IPS-18a (cell line): ENCODE results near the gene ATXN10.

Experiments used
- H3K27ac ChIP-seq: one replicate; pipeline ENCODE4 v1.5.1; 2013; ENCODE audit warnings: low read length
- H3K27me3 ChIP-seq: one replicate; pipeline ENCODE4 v1.6.1; 2013; ENCODE audit warnings: mild to moderate bottlenecking, low read length; ENCODE audit not compliant: control insufficient read depth, insufficient read depth
- H3K36me3 ChIP-seq: one replicate; pipeline ENCODE4 v1.6.1; 2013; ENCODE audit warnings: low read depth, low read length; ENCODE audit not compliant: control insufficient read depth
- H3K4me1 ChIP-seq: one replicate; pipeline ENCODE4 v1.6.1; 2013; ENCODE audit warnings: low read depth, low read length; ENCODE audit not compliant: control insufficient read depth
- H3K4me3 ChIP-seq: one replicate; pipeline ENCODE4 v1.5.1; 2013; ENCODE audit warnings: low read length
- H3K9ac ChIP-seq: one replicate; pipeline ENCODE4 v1.6.1; 2013; ENCODE audit warnings: mild to moderate bottlenecking, low read length, moderate library complexity
- H3K9me3 ChIP-seq: one replicate; pipeline ENCODE4 v1.6.1; 2013; ENCODE audit warnings: low read depth, low read length; ENCODE audit not compliant: control insufficient read depth

Gene ATXN10

DNA sequence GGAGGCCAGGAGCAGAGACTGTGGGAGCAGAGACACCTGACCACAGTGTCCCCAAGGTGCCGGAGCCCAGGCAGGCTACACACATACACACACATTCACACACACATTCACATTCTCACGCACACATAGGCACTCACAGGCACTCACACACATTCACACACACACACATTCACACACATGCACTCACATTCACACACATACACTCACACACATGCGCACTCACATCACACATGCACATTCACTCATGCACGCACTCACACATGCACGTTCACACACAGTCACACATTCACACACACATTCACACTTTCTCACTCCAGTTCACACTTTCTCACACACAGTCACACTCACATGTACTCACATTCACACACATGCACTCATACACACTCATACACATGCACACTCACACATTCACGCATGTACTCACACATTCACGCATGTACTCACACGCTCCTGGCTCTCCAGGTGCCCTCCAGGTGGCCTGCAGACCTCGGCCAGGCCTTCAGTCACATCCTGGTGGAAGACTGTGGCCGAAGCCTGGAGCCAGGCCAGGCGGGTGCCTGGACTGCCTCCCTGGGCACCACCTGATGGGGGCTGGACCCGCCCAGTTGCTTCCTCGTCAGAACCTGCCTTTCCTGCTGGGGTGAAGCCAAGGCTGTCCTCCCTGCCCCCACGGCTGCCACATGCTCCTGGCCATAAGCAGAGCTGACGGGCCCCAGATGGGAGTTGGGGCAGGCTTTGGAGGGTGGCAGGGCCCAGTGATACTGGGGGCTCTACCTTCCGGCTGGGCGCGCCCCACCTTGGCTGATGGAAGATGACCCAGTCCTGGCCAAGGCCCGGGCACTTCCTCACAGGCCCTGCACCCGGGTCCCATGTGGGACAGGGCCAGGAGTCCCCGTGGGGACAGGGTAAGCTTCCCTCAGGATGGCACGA, 215.8 kb downstream of the ATXN10 start:
- Histone ChIP-seq H3K9me3 (no peaks in the 10 kb centered on the region), H3K27ac (no peak overlapping the region), H3K36me3 (no peaks in the 10 kb centered on the region), H3K4me3 (no peak overlapping the region), H3K9ac (no peak overlapping the region), H3K4me1 (no peaks in the 10 kb centered on the region), H3K27me3 (peaks cover 1% of the 10 kb centered on the region)

DNA sequence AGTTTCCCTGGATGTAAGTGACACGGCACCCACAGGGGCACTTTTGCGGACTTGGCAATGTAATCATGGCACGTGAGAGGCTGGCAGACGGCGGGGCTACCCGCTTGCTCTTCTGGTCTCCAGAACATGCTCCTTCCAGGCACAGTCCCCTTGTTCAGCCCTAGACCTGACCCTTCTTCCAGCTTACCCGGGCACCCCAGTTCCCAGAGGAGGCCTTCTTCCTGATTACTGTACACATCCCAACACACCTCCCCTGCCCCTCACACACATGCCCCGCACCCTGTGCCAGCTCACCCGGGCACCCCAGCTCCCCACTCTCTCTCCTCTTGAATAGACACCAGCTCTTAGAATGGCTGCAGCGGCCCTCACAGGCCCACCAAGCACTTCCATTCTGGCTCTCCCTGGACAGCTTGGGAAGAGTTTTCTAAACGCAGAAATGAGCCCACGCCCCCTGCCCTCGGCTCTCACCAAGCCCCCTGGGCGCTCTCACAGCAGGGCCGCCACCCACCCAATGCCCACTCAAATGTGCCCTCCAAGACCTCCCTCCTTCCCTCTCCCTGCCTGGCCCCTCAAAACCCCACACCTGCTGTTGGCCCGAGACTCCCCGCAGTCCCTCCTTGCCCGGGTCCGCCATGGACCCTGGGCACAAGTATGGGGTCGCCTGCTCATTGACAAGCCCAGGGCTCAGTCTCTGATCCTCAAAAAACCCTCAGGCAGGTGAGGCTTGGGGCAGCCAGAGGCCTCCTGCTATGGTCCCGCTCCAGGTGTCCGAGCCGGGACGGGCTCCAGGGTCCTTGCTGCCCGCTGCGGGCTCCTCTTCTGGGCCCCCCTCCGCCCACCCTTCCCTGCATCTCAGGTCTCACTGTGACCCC, 216.8 kb downstream of the ATXN10 start:
- H3K4me1 ChIP-seq: no peaks in the 10 kb centered on the region
- no peak overlapping the region for H3K9ac ChIP-seq
- H3K9me3 ChIP-seq: no peaks in the 10 kb centered on the region
- H3K36me3 ChIP-seq: no peaks in the 10 kb centered on the region
- H3K27me3 ChIP-seq: no peaks in the 10 kb centered on the region
- H3K27ac ChIP-seq: no peak overlapping the region
- H3K4me3 ChIP-seq: no peak overlapping the region

DNA sequence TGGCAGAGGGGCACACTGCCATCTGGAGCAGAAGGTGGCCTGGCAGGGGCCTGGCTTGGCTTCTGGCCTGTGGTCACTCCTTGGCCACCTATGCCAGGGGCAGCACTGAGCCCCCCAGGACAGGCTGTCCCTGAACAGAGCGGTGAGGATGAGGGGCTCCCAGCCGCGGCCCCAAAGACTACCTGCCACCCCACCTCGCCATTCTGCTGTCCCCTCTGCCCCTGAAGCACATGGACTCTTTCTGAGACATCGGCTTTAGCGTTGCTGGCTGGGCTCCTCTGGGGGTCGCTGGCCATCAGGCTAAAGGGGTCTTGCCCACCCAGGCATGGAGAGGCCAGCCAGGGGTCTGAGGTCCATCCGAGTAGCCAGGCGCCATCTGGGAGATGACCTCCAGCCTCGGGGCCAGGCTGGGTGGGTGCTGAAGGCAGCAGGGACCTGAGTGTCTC, 217.5 kb downstream of the ATXN10 start:
- Histone ChIP-seq H3K27ac (no peak overlapping the region), H3K4me3 (no peak overlapping the region)

DNA sequence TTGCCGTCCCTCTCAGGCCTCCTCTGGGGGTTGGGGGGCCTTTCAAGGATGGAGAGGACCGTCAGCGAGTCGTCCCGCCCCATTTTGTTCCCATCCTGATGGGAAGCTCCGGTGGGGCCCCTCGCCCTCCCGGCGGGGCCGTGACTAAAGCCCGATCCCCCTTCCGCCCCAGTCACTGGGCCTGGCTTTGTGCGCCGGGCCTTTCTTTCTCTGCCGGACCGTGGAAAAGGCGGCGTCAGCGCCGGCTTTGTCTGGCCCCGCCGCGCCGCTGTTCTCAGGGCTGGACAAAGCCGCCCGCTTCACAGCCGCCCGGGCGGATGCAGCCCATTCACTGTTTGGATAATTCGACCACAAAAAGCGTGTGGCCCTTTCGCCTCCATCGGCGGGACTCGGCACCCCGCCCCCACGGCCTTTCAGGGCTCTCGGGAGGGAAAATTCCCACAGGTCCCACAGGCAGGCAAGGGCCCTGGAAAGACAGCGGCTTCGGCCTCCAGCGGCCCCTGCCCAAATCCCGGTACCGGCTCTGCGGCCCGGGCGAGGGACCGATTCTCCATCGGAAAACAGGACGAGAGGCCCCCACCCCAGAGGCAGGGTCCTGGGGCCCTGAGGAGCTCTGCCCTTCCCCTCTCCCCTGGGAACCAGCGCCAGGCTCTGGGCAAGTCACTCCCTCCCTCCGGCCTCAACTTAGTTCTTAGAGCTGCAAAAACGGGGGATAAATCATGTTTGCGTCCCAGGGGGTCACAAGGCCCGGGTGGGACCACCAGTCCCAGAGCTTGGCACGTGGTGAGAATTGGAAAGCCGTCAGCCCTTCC, 218.1 kb downstream of the ATXN10 start:
- no peak overlapping the region for H3K9ac ChIP-seq
- H3K27ac ChIP-seq: no peak overlapping the region
- no peaks in the 10 kb centered on the region for H3K4me1 ChIP-seq
- no peaks in the 10 kb centered on the region for H3K9me3 ChIP-seq
- H3K27me3 ChIP-seq: no peaks in the 10 kb centered on the region
- H3K4me3 ChIP-seq: no peak overlapping the region
- H3K36me3 ChIP-seq: no peaks in the 10 kb centered on the region

More for the DNA sequence above, 217.5 kb downstream of the ATXN10 start:
- no peaks in the 10 kb centered on the region for H3K27me3 ChIP-seq
- H3K4me1 ChIP-seq: no peaks in the 10 kb centered on the region
- no peak overlapping the region for H3K9ac ChIP-seq
- no peaks in the 10 kb centered on the region for H3K36me3 ChIP-seq
- no peaks in the 10 kb centered on the region for H3K9me3 ChIP-seq

DNA sequence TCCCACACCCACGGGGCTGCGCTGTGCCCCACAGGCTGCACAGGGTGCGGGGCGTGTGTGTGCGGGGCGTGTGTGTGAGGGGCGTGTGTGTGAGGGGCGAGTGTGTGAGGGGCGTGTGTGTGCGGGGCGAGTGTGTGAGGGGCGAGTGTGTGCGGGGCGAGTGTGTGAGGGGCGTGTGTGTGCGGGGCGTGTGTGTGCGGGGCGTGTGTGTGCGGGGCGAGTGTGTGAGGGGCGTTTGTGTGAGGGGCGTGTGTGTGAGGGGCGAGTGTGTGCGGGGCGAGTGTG, 218.7 kb downstream of the ATXN10 start:
- Histone ChIP-seq H3K9ac (no peak overlapping the region), H3K4me3 (no peak overlapping the region), H3K27ac (no peak overlapping the region), H3K36me3 (no peaks in the 10 kb centered on the region), H3K9me3 (no peaks in the 10 kb centered on the region), H3K4me1 (no peaks in the 10 kb centered on the region), H3K27me3 (no peaks in the 10 kb centered on the region)

DNA sequence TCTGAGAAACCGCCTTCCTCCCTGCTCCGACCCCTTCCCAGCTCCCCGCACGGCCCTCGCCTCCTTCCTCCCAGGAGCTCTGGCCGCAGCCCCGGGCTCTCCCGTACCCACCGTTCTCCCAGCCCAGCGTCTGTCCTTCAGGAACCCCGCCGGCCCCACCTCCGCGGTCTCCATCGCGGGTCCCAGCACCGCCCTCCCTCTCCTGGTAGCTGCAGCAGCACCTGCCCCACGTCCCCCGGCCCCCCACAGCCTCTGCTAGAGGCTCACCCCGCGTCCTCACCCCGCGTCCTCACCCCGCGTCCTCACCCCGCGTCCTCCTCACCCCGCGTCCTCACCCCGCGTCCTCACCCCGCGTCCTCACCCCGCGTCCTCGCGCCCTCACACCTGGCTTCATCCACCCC, 219.4 kb downstream of the ATXN10 start:
- no peaks in the 10 kb centered on the region for H3K36me3 ChIP-seq
- H3K4me3 ChIP-seq: no peak overlapping the region
- no peak overlapping the region for H3K9ac ChIP-seq
- H3K4me1 ChIP-seq: peaks cover 2% of the 10 kb centered on the region
- no peaks in the 10 kb centered on the region for H3K9me3 ChIP-seq
- no peaks in the 10 kb centered on the region for H3K27me3 ChIP-seq
- no peak overlapping the region for H3K27ac ChIP-seq

DNA sequence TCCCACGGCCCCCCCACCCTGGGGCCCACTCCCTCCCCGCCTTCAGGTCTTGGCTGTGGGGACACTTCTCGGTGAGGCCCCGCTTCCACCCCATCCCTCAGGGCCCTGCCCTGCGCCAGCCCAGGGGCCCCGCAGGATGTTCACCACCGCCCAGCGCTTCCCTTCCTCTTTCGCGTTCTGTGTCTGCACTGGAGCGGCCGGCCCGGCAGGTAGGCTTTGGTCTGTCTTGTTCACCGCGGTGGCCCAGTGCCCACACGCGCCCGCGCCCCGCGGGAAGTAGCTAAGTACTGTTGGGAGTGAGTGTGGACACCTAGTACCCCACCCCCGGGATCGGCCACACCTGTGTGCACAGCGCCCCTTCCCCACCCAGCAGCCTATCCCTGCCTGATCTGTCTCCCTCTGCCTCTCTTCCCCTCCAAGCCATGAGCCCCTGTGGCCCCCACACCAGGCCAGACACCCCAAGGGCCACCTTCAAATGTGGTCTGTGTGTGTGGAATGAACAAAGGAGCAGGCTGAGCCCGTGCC, 219.9 kb downstream of the ATXN10 start:
- Histone ChIP-seq H3K4me1 (peaks cover 5% of the 10 kb centered on the region), H3K36me3 (no peaks in the 10 kb centered on the region), H3K27ac (no peak overlapping the region), H3K4me3 (no peak overlapping the region), H3K9ac (no peak overlapping the region), H3K27me3 (no peaks in the 10 kb centered on the region), H3K9me3 (no peaks in the 10 kb centered on the region)

DNA sequence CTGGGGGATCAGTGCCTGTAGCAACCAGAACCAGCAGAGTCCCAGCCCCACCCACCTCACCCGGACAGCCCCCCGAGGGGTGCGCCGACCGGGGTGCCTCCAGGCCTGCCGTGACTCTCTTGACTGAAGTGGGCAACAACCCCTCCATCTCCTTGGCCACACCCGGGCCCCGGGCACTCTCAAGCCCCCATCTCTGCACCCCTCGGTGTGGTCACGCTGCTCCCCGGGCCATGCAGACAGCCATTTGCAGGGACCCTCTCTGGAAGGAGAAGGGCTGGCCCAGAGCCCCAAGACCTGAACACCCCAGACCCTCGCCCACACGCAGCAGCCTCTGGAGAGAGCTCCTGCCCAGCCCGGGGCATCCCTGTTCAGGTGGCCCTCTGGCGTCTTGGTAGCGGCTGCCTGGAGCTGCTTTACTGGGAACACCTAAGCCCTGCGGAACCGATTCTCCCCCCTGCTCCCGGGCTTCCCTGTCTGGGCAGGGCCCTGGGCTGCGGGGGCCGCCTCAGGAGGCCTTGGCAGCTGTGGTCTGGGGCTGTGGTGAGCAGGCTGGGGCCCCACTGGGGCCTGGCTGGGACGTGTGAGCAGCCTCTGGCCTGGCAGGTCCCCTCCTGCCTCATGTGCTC, 220.5 kb downstream of the ATXN10 start:
- Histone ChIP-seq H3K27me3 (no peaks in the 10 kb centered on the region), H3K4me1 (peaks cover 9% of the 10 kb centered on the region), H3K9me3 (no peaks in the 10 kb centered on the region), H3K4me3 (no peak overlapping the region), H3K36me3 (no peaks in the 10 kb centered on the region), H3K27ac (no peak overlapping the region), H3K9ac (no peak overlapping the region)

DNA sequence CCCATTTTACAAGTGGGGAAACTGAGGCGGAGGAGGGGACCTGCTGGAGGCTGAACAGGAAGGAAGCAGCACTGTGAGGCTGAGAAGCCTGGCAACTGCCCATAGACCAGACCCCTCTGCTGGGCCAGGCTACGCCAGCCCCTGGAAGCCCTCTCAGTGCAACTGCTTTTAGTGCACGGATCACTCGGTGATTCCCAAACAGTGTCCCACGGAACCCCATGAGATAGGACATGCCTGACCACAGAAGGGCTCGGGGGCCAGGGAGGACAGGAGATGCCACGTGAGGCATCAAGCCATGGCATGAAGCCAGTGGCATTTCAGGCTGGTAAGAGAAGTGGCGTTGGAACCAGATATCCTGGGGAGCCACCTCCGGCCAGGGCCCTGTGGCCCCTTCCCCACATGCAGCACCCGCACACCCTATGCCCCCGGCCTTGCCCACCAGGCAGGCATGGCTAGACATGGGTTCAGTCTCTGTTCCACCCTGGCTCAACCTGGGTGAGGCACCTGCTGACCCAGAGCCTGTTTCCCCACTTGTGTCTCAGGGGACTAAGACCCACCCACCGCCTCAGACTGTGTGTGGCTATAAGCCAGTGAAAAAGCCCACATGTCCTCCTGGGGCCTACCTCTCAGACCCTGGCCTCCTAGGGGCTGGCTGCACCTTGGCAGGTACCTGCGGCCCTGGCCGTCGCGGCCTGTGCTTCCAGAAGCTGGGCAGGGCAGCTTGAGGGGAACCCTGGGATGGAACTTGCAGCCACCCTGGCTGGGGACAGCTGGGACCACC, 221.2 kb downstream of the ATXN10 start:
- H3K36me3 ChIP-seq: no peaks in the 10 kb centered on the region
- H3K4me3 ChIP-seq: no peak overlapping the region
- H3K27ac ChIP-seq: no peak overlapping the region
- H3K9me3 ChIP-seq: no peaks in the 10 kb centered on the region
- H3K4me1 ChIP-seq: peaks cover 9% of the 10 kb centered on the region
- no peaks in the 10 kb centered on the region for H3K27me3 ChIP-seq
- no peak overlapping the region for H3K9ac ChIP-seq

DNA sequence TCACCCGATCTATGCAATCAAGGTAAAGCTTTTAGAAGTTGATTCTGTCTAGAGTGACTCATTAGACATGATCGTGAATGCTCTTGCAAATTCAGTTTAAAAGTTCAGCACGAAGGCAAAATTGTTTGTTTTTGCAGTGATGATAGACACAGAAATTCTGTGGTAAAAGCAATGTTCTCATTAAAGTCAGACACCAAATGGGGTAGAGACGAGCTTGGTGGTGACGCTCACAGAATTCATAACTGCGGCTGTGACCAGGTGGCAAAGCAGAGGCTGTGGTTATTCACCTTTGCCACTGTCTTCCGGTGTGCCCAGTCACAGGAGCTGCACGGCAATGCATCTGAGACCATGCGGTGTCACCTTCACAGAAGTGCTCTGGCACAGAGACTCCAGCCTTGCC, 221.9 kb downstream of the ATXN10 start:
- Histone ChIP-seq H3K4me1 (peaks cover 9% of the 10 kb centered on the region), H3K27me3 (no peaks in the 10 kb centered on the region), H3K9me3 (no peaks in the 10 kb centered on the region), H3K9ac (no peak overlapping the region), H3K4me3 (no peak overlapping the region), H3K27ac (no peak overlapping the region), H3K36me3 (no peaks in the 10 kb centered on the region)
